Measurements from ENCODE around the gene PAPOLG. TPM values are rescaled to one million over a fixed set of nuclear protein-coding genes. Genes with fewer than 3 reads are reported as not detected.
A peak's percentile ranks its signal among the peaks of the same experiment; 100 is the strongest.

PAPOLG gene
- total and polyA plus RNA-seq, 9 of the 15 experiments (the other 6 are each of a cell fraction or from before 2014, with no cell fraction given) = 3.9 to 16.3 (median 10.0) TPM

DNA sequence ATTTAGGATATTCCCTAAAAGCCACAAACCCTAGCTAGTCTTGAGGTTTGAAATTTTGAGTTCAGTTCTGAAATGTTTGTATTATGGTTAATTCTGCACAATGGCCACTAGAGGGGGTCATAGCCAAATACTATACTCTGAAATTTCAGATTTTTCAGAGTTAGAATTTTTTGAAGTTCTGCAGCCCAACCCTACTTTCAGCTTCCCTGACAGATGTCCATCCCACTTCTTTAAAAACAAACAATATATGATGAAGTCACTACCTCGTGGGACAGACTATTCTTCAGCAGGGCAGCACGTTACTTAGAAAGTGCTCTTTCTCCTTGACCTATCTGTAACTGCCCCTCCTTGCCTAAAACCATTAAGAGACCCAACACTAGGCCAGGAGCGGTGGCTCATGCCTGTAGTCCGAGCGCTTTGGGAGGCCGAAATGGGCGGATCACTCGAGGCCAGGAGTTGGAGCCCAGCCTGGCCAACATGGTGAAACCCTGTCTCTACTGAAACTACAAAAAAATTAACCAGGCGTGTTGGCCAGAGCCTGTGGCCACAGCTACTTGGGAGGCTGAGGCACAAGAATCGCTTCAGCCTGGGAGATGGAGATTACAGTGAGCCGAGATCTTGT lies 48.2 kb upstream of the PAPOLG start (continued):
- TF ChIP-seq, protein P1, sequence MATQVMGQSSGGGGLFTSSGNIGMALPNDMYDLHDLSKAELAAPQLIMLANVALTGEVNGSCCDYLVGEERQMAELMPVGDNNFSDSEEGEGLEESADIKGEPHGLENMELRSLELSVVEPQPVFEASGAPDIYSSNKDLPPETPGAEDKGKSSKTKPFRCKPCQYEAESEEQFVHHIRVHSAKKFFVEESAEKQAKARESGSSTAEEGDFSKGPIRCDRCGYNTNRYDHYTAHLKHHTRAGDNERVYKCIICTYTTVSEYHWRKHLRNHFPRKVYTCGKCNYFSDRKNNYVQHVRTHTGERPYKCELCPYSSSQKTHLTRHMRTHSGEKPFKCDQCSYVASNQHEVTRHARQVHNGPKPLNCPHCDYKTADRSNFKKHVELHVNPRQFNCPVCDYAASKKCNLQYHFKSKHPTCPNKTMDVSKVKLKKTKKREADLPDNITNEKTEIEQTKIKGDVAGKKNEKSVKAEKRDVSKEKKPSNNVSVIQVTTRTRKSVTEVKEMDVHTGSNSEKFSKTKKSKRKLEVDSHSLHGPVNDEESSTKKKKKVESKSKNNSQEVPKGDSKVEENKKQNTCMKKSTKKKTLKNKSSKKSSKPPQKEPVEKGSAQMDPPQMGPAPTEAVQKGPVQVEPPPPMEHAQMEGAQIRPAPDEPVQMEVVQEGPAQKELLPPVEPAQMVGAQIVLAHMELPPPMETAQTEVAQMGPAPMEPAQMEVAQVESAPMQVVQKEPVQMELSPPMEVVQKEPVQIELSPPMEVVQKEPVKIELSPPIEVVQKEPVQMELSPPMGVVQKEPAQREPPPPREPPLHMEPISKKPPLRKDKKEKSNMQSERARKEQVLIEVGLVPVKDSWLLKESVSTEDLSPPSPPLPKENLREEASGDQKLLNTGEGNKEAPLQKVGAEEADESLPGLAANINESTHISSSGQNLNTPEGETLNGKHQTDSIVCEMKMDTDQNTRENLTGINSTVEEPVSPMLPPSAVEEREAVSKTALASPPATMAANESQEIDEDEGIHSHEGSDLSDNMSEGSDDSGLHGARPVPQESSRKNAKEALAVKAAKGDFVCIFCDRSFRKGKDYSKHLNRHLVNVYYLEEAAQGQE (IDR thresholded peaks at IDR 0.05; ENCODE audit: borderline replicate concordance) = peak; percentile 41; the same call in 1 of the 2 replicates
- TF ChIP-seq, protein P1 (CRISPR knock-in tag; IDR thresholded peaks at IDR 0.05; ENCODE audit: low read depth) = no peak
- TF ChIP-seq E2F6 (IDR thresholded peaks at IDR 0.05; ENCODE audit: borderline replicate concordance in 1 of 2, extremely low read depth in 1 of 2, insufficient read depth in 1 of 2, insufficient read length in 1 of 2, low read depth in 1 of 2, low read length in 1 of 2, poor library complexity in 1 of 2, severe bottlenecking in 1 of 2) (no peak), RUNX1 (IDR thresholded peaks at IDR 0.05; ENCODE audit: low read depth) (no peak), FOXM1 (IDR thresholded peaks at IDR 0.05; ENCODE audit: low read depth) (peak; percentile 20; the same call in 1 of the 2 replicates), FOXM1 (CRISPR knock-in tag; IDR thresholded peaks at IDR 0.05; ENCODE audit: low read depth) (no peak), NCOR1 (IDR thresholded peaks at IDR 0.05) (no peak), GMEB1 (CRISPR knock-in tag; IDR thresholded peaks at IDR 0.05) (no peak)
- TF ChIP-seq, protein P2, sequence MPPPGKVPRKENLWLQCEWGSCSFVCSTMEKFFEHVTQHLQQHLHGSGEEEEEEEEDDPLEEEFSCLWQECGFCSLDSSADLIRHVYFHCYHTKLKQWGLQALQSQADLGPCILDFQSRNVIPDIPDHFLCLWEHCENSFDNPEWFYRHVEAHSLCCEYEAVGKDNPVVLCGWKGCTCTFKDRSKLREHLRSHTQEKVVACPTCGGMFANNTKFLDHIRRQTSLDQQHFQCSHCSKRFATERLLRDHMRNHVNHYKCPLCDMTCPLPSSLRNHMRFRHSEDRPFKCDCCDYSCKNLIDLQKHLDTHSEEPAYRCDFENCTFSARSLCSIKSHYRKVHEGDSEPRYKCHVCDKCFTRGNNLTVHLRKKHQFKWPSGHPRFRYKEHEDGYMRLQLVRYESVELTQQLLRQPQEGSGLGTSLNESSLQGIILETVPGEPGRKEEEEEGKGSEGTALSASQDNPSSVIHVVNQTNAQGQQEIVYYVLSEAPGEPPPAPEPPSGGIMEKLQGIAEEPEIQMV (tag; conservative IDR thresholded peaks at IDR 0.05; ENCODE audit: low read depth) = no peak
